GM12878 (cell line): Measurements from ENCODE around the gene DACH1. TPM values are rescaled to one million over a fixed set of nuclear protein-coding genes. Genes with fewer than 3 reads are reported as not detected.

Experiments used
- ATAC-seq: fragments of 200-7000 bp; cut with Tn5 transposase; 3 replicates; pipeline ENCODE4 v1.9.1; 2020; ENCODE audit warnings: mild to moderate bottlenecking, moderate library complexity
- BruUV-seq: library from RNA; stranded (reverse); fragments of 400-500 nt; replicated peaks from 2 replicates; lab custom pipeline; 2021; lab: Mats Ljungman, UMichigan
- CTCF ChIA-PET: fragments of 300-600 bp; sonication (Branson Sonifier 250); formaldehyde crosslinking; extraction: SDS; loops from one replicate; lab custom pipeline; 2021; ENCODE audit warnings: inconsistent platforms; lab: Yijun Ruan, JAX
- POLR2A ChIA-PET: fragments of 350-600 bp; formaldehyde crosslinking; extraction: SDS; loops from one replicate; lab custom pipeline; 2021; ENCODE audit warnings: inconsistent platforms; lab: Charles Lee
- RAD21 ChIA-PET: fragments of 300-600 bp; sonication (Branson Sonifier 250); formaldehyde crosslinking; loops from one replicate; lab custom pipeline; 2023; ENCODE audit warnings: antibody characterized with exemption; ENCODE audit not compliant: unreplicated experiment; lab: Charles Lee
- SMC1A ChIA-PET: fragments of 300-600 bp; sonication (Branson Sonifier 250); formaldehyde crosslinking; loops from one replicate; lab custom pipeline; 2023; ENCODE audit not compliant: unreplicated experiment, uncharacterized antibody; lab: Charles Lee
- DNase-seq: peaks from one replicate; pipeline ENCODE4 v3.0.0-alpha.2; 2011; ENCODE audit warnings: low read depth, low spot score
- FAIRE-seq: peaks from 3 replicates; lab custom pipeline; 2011; peaks lifted over from hg19 to GRCh38; lab: Jason Lieb, UNC
- H2AFZ ChIP-seq: 2 replicates; pipeline ENCODE4 v1.6.0; 2011; ENCODE audit warnings: low read depth, low read length, control low read depth; ENCODE audit not compliant: control insufficient read depth
- H3K27ac ChIP-seq: 2 replicates; pipeline ENCODE4 v1.5.1; 2011; ENCODE audit warnings: control low read depth; ENCODE audit not compliant: control insufficient read depth, insufficient read depth
- H3K27me3 ChIP-seq, 2 experiments: replicated peaks in 1 of 2; 2 replicates each; pipeline versions ENCODE4 v1.6.0 to v1.6.1; 2011; ENCODE audit warnings: low read length in 1 of 2; ENCODE audit not compliant: control insufficient read depth in 2 of 2, insufficient read depth in 2 of 2
- H3K36me3 ChIP-seq, 2 experiments: 2 replicates each; pipeline ENCODE4 v1.5.1; 2011; ENCODE audit warnings: low read length in 1 of 2; ENCODE audit not compliant: control insufficient read depth in 2 of 2, insufficient read depth in 2 of 2
- H3K4me1 ChIP-seq: 2 replicates; pipeline ENCODE4 v1.6.1; 2011; ENCODE audit warnings: mild to moderate bottlenecking, low read length, moderate library complexity, mixed read lengths; ENCODE audit not compliant: control insufficient read depth, insufficient read depth
- H3K4me2 ChIP-seq: 2 replicates; pipeline ENCODE4 v1.6.0; 2011; ENCODE audit warnings: control low read depth; ENCODE audit not compliant: control insufficient read depth, insufficient read depth
- H3K4me3 ChIP-seq: fragments of 200-600 bp; sonication (generic); 2 replicates; pipeline ENCODE4 v1.5.1; 2016
- H3K79me2 ChIP-seq: 2 replicates; pipeline ENCODE4 v1.6.0; 2011; ENCODE audit warnings: low read length; ENCODE audit not compliant: control insufficient read depth, insufficient read depth
- H3K9ac ChIP-seq: 2 replicates; pipeline ENCODE4 v1.8.0; 2011; ENCODE audit warnings: low read length, control low read depth, mixed read lengths; ENCODE audit not compliant: control insufficient read depth, insufficient read depth
- H3K9me3 ChIP-seq: replicated peaks from 3 replicates; pipeline ENCODE4 v1.5.1; 2011; ENCODE audit warnings: mild to moderate bottlenecking, low read length; ENCODE audit not compliant: control insufficient read depth, insufficient read depth
- H4K20me1 ChIP-seq: 2 replicates; pipeline ENCODE4 v1.6.0; 2011; ENCODE audit not compliant: control insufficient read depth, insufficient read depth
- FOXM1 ChIP-seq: IDR thresholded peaks from 2 replicates; pipeline ENCODE4 v1.6.1; 2012; ENCODE audit warnings: low read depth, mild to moderate bottlenecking, inconsistent platforms, low read length, moderate library complexity
- PAX5 ChIP-seq: IDR thresholded peaks from 2 replicates; pipeline ENCODE4 v1.6.1; 2011; ENCODE audit warnings: low read depth, low read length, borderline replicate concordance
- PML ChIP-seq: IDR thresholded peaks from 2 replicates; pipeline ENCODE4 v1.6.1; 2012; ENCODE audit warnings: low read length, inconsistent platforms
- POU2F2 ChIP-seq: IDR thresholded peaks from 3 replicates; pipeline ENCODE4 v1.6.1; 2011; ENCODE audit warnings: low read depth, mild to moderate bottlenecking, low read length, borderline replicate concordance
- WGBS: methylation state at CpG from one replicate; pipeline ENCODE4 v1.1.6; 2016; ENCODE audit warnings: low lambda C conversion rate; ENCODE audit not compliant: insufficient replicate concordance, insufficient coverage; ENCODE audit errors: missing lambda C conversion rate; 5-methylcytosine and 5-hydroxymethylcytosine counted together
- in situ Hi-C: fragments of 300-500 bp; cut with MboI; formaldehyde crosslinking; loops from 9 replicates; pipeline ENCODE4 v1.14.3; 2018; ENCODE audit warnings: mixed read lengths
- intact Hi-C: fragments of 100-400 bp; cut with micrococcal nuclease; formaldehyde crosslinking; loops from one replicate; pipeline ENCODE4 v1.14.2; 2022; ENCODE audit not compliant: unreplicated experiment
- polyA plus RNA-seq, 11 experiments: library from polyadenylated mRNA; depleted of rRNA in 4 of 11; unstranded in 6 of 11; stranded (reverse) in 5 of 11; fragments of >200 nt; fragmentation: Nextera tagmentation in 4 of 11; fragmentation: Illumina TruSeq in 1 of 11; extraction: Ambion mirVana in 4 of 11; extraction: Trizol in 1 of 11; gene quantifications; 1 replicate in 1 of 11; 2 replicates in 10 of 11; pipeline versions ENCODE4 v1.2.1 to v1.2.3, GENCODE V29; 2011 to 2016; ENCODE audit warnings: inconsistent platforms in 2 of 11, missing spikeins in 2 of 11, low read depth in 1 of 11
- total RNA-seq, 4 experiments: library from RNA; depleted of rRNA in 3 of 4; stranded (reverse); fragments of >200 nt in 3 of 4; fragmentation: Illumina TruSeq in 1 of 4; extraction: Trizol in 1 of 4; gene quantifications; 2 replicates each; pipeline versions ENCODE4 v1.2.1 to v1.2.3, GENCODE V29; 2013 to 2021
- TF ChIP-seq, protein P1 (sequence below): fragments of 450-650 bp; IDR thresholded peaks from 2 replicates; pipeline ENCODE4 v1.6.1; 2017; ENCODE audit warnings: antibody characterized with exemption, mild to moderate bottlenecking, moderate library complexity
- TF ChIP-seq, protein P2 (sequence below), 3 experiments: IDR thresholded peaks in 2 of 3; conservative IDR thresholded peaks in 1 of 3; 2 replicates each; pipeline ENCODE4 v1.5.1; 2011; ENCODE audit warnings: low read depth in 3 of 3, low read length in 3 of 3, mild to moderate bottlenecking in 3 of 3, control low read depth in 2 of 3, moderate library complexity in 2 of 3, inconsistent platforms in 1 of 3, mixed read lengths in 1 of 3; ENCODE audit not compliant: control insufficient read depth in 2 of 3, insufficient read depth in 1 of 3; ENCODE audit errors: extremely low read depth in 1 of 3

The DACH1 gene
- total and polyA plus RNA-seq, 10 of the 15 experiments (the other 5 are each of a cell fraction or from before 2014, with no cell fraction given), result 0.05 TPM; not detected in 9

DNA sequence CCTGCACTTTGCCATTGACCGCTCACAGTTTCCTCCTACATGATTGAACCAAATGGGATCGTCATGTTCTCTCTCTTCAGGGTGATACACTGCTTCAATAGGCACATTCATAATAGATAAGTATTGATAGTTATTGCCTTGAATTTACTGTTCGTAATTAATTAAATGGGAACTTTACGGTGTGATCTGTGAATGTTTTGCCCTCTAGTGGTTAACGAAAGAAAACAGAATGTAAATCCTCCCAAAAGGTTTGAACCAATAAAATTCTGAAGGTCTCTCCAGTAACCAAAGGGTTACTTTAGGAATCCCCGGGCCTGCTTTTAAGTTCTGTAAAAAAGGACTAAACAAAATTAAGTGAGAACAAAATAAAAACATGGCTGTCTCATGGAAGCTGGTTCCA is 389.3 kb downstream of the DACH1 start:
- no TSS peak for BruUV-seq
- no peak overlapping the region for H3K9ac ChIP-seq
- intact Hi-C loops, result loop anchor here (1.0 to 5.0 kb wide), 3 partner anchors 157 to 235 kb away; no protein-coding TSS in a partner anchor

DNA sequence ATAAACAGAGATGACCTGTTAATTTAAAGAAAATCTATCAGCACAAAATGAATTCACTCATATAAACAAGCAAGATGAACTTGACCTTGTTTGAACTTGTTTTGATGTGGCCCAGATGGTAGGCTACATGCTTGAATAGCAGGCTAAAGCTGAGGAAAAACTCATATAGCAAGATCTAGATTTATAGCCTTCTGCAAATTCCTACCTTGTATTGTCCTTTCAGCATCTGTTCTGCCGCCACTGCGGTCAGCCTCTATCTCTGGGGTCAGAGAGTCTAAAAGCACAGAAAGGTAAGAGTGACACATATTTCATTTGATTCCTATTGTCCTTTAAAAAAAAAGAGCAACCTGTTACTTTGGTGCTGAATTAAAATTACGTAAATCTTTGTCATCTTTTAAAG is 392.1 kb downstream of the DACH1 start:
- H3K4me1 ChIP-seq, result no peaks in the 10 kb centered on the region
- H4K20me1 ChIP-seq, result no peaks in the 10 kb centered on the region
- H3K27me3 ChIP-seq, result no peaks in the 10 kb centered on the region
- 50% methylated on average over 3 of the region's 3 CpGs for WGBS
- H3K9me3 ChIP-seq, result no peaks in the 10 kb centered on the region
- ChIA-PET CTCF (no interaction called here), SMC1A (no interaction called here), RAD21 (no interaction called here), POLR2A (no interaction called here)
- FAIRE-seq (no peak), ATAC-seq (no peak), DNase-seq (no peak)
- no peak overlapping the region for H3K4me2 ChIP-seq
- H3K4me3 ChIP-seq, result no peak overlapping the region
- TF ChIP-seq FOXM1, result no peak
- TF ChIP-seq, protein P1, sequence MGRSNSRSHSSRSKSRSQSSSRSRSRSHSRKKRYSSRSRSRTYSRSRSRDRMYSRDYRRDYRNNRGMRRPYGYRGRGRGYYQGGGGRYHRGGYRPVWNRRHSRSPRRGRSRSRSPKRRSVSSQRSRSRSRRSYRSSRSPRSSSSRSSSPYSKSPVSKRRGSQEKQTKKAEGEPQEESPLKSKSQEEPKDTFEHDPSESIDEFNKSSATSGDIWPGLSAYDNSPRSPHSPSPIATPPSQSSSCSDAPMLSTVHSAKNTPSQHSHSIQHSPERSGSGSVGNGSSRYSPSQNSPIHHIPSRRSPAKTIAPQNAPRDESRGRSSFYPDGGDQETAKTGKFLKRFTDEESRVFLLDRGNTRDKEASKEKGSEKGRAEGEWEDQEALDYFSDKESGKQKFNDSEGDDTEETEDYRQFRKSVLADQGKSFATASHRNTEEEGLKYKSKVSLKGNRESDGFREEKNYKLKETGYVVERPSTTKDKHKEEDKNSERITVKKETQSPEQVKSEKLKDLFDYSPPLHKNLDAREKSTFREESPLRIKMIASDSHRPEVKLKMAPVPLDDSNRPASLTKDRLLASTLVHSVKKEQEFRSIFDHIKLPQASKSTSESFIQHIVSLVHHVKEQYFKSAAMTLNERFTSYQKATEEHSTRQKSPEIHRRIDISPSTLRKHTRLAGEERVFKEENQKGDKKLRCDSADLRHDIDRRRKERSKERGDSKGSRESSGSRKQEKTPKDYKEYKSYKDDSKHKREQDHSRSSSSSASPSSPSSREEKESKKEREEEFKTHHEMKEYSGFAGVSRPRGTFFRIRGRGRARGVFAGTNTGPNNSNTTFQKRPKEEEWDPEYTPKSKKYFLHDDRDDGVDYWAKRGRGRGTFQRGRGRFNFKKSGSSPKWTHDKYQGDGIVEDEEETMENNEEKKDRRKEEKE, result no peak
- TF ChIP-seq PAX5, result no peak
- no peak for TF ChIP-seq PML
- no peak overlapping the region for H3K9ac ChIP-seq
- H3K27ac ChIP-seq, result no peak overlapping the region
- BruUV-seq, result no TSS peak
- in situ Hi-C loops, result no loop called here
- H3K36me3 ChIP-seq, result no peaks in the 10 kb centered on the region
- intact Hi-C loops, result loop anchor here (5.0 kb wide), 2 partner anchors 188 to 233 kb away; no protein-coding TSS in a partner anchor
- H3K79me2 ChIP-seq, result no peaks in the 10 kb centered on the region
- no peak overlapping the region for H2AFZ ChIP-seq

More for the DNA sequence above, 389.3 kb downstream of the DACH1 start:
- no peaks in the 10 kb centered on the region for H3K36me3 ChIP-seq
- in situ Hi-C loops, result no loop called here
- no peak overlapping the region for H3K4me3 ChIP-seq
- H3K4me1 ChIP-seq, result no peaks in the 10 kb centered on the region
- H3K27ac ChIP-seq, result no peak overlapping the region
- H3K4me2 ChIP-seq, result no peak overlapping the region
- SMC1A ChIA-PET, result interaction anchor here (1.8 kb wide), 1 partner anchor 13 kb away, joined by 5 read pairs; no protein-coding TSS in a partner anchor
- TF ChIP-seq POU2F2, result no peak
- TF ChIP-seq, protein P2, sequence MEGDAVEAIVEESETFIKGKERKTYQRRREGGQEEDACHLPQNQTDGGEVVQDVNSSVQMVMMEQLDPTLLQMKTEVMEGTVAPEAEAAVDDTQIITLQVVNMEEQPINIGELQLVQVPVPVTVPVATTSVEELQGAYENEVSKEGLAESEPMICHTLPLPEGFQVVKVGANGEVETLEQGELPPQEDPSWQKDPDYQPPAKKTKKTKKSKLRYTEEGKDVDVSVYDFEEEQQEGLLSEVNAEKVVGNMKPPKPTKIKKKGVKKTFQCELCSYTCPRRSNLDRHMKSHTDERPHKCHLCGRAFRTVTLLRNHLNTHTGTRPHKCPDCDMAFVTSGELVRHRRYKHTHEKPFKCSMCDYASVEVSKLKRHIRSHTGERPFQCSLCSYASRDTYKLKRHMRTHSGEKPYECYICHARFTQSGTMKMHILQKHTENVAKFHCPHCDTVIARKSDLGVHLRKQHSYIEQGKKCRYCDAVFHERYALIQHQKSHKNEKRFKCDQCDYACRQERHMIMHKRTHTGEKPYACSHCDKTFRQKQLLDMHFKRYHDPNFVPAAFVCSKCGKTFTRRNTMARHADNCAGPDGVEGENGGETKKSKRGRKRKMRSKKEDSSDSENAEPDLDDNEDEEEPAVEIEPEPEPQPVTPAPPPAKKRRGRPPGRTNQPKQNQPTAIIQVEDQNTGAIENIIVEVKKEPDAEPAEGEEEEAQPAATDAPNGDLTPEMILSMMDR (IDR thresholded peaks at IDR 0.05 in 2 of 3, conservative IDR thresholded peaks at IDR 0.05 in 1 of 3; ENCODE audit: control insufficient read depth in 2 of 3, extremely low read depth in 1 of 3, insufficient read depth in 1 of 3, low read depth in 3 of 3, low read length in 3 of 3), result peak; percentile 16 to 31 (median 26); a peak in 2 of 6 replicates
- no peaks in the 10 kb centered on the region for H3K79me2 ChIP-seq
- ATAC-seq, result no peak; the same call in 2 of the 3 replicates
- H3K27me3 ChIP-seq, result no peaks in the 10 kb centered on the region
- no peak for DNase-seq
- CTCF ChIA-PET, result interaction anchor here (1.0 to 1.3 kb wide), 2 partner anchors 12 to 13 kb away, joined by 3 read pairs; no protein-coding TSS in a partner anchor
- WGBS, result 68% methylated on average over 6 of the region's 6 CpGs
- FAIRE-seq, result no peak
- POLR2A ChIA-PET, result no interaction called here
- RAD21 ChIA-PET, result no interaction called here
- H4K20me1 ChIP-seq, result no peaks in the 10 kb centered on the region
- H2AFZ ChIP-seq, result no peak overlapping the region
- H3K9me3 ChIP-seq, result no peaks in the 10 kb centered on the region
